HepG2 (cell line): ENCODE data around the gene SRP9. TPM values are rescaled to one million over a fixed set of nuclear protein-coding genes. Genes with fewer than 3 reads are reported as not detected.
A peak's percentile ranks its signal among the peaks of the same experiment; 100 is the strongest.

Experiments
- AKNA ChIP-seq: sonication (generic); formaldehyde crosslinking; IDR thresholded peaks from 2 replicates; pipeline ENCODE4 v1.4.0; 2020; ENCODE audit warnings: missing genetic modification reagents, borderline replicate concordance
- ARID2 ChIP-seq: sonication (generic); formaldehyde crosslinking; IDR thresholded peaks from 2 replicates; pipeline ENCODE4 v1.8.1; 2022; ENCODE audit warnings: mild to moderate bottlenecking, missing genetic modification reagents, borderline replicate concordance
- GATAD2A ChIP-seq: IDR thresholded peaks from 2 replicates; pipeline ENCODE4 v1.6.1; 2016
- IRF2 ChIP-seq: IDR thresholded peaks from 2 replicates; pipeline ENCODE4 v1.6.1; 2018; ENCODE audit warnings: missing genetic modification reagents, missing compliant biosample characterization
- MTERF4 ChIP-seq: sonication (generic); formaldehyde crosslinking; IDR thresholded peaks from 2 replicates; pipeline ENCODE4 v1.8.0; 2023; ENCODE audit warnings: mild to moderate bottlenecking, missing genetic modification reagents
- NFIB ChIP-seq: sonication (generic); formaldehyde crosslinking; IDR thresholded peaks from 2 replicates; pipeline ENCODE4 v1.9.0; 2021; ENCODE audit warnings: missing genetic modification reagents, mild to moderate bottlenecking, borderline replicate concordance
- NFIC ChIP-seq: IDR thresholded peaks from 2 replicates; pipeline ENCODE4 v1.6.1; 2012; ENCODE audit warnings: mild to moderate bottlenecking, low read length, inconsistent platforms
- NR2C2 ChIP-seq: sonication (generic); formaldehyde crosslinking; IDR thresholded peaks from 2 replicates; pipeline ENCODE4 v1.4.0; 2020; ENCODE audit warnings: missing genetic modification reagents, mild to moderate bottlenecking, moderate library complexity, borderline replicate concordance
- PHF8 ChIP-seq: sonication (generic); formaldehyde crosslinking; IDR thresholded peaks from 2 replicates; pipeline ENCODE4 v1.5.0; 2020; ENCODE audit warnings: missing genetic modification reagents
- TCF12 ChIP-seq, 2 experiments: fragments of 450-650 bp in 1 of 2; sonication (generic) in 1 of 2; formaldehyde crosslinking in 1 of 2; IDR thresholded peaks; 2 replicates each; pipeline versions ENCODE4 v1.6.1 to v1.8.0; 2017 to 2022; ENCODE audit warnings: antibody characterized with exemption in 1 of 2, mild to moderate bottlenecking in 1 of 2, missing genetic modification reagents in 1 of 2, moderate library complexity in 1 of 2
- ZBTB4 ChIP-seq: sonication (generic); formaldehyde crosslinking; IDR thresholded peaks from 2 replicates; pipeline ENCODE4 v1.4.0; 2020; ENCODE audit warnings: missing genetic modification reagents, mild to moderate bottlenecking, borderline replicate concordance
- ZNF253 ChIP-seq: sonication (generic); formaldehyde crosslinking; IDR thresholded peaks from 2 replicates; pipeline ENCODE4 v1.8.0; 2022; ENCODE audit warnings: mild to moderate bottlenecking, missing genetic modification reagents, borderline replicate concordance
- ZNF619 ChIP-seq: sonication (generic); formaldehyde crosslinking; IDR thresholded peaks from 2 replicates; pipeline ENCODE4 v1.4.0; 2020; ENCODE audit warnings: mild to moderate bottlenecking, missing genetic modification reagents
- ZNF773 ChIP-seq: sonication (generic); formaldehyde crosslinking; IDR thresholded peaks from 2 replicates; pipeline ENCODE4 v1.4.0; 2020; ENCODE audit warnings: missing genetic modification reagents, borderline replicate concordance
- ZSCAN31 ChIP-seq: sonication (generic); formaldehyde crosslinking; IDR thresholded peaks from 2 replicates; pipeline ENCODE4 v1.5.0; 2020; ENCODE audit warnings: low read depth, mild to moderate bottlenecking, missing genetic modification reagents
- ZSCAN5A ChIP-seq: sonication (generic); formaldehyde crosslinking; IDR thresholded peaks from 2 replicates; pipeline ENCODE4 v1.8.0; 2022; ENCODE audit warnings: mild to moderate bottlenecking, missing genetic modification reagents, borderline replicate concordance
- polyA plus RNA-seq, 8 experiments: library from polyadenylated mRNA; depleted of rRNA in 3 of 8; stranded (reverse) in 7 of 8; unstranded in 1 of 8; fragments of >200 nt; fragmentation: Illumina TruSeq in 4 of 8; extraction: Trizol in 4 of 8; gene quantifications; 2 replicates each; pipeline versions ENCODE4 v1.2.1 to v1.2.3, GENCODE V29; 2011 to 2016; ENCODE audit warnings: low read depth in 4 of 8, missing spikeins in 1 of 8, mixed read lengths in 1 of 8; ENCODE audit not compliant: insufficient read depth in 1 of 8
- total RNA-seq, 5 experiments: library from RNA; depleted of rRNA; stranded (reverse); fragments of >200 nt; fragmentation: Illumina TruSeq; extraction: Trizol; gene quantifications; 2 replicates each; pipeline ENCODE4 v1.2.3, GENCODE V29; 2016; ENCODE audit warnings: low read depth in 1 of 5

Gene SRP9
- total and polyA plus RNA-seq, 2 of the 13 experiments (the other 11 are each of a cell fraction or from before 2014, with no cell fraction given) = 251 to 307 TPM

- no peak for TF ChIP-seq AKNA
- TF ChIP-seq PHF8 (CRISPR knock-in tag) = no peak
- TF ChIP-seq TCF12 (IDR thresholded peaks at IDR 0.05) = no peak
- 0 out of 2 replicates have a peak, but pooled peaks have one; percentile 43 for TF ChIP-seq TCF12 (CRISPR knock-in tag; IDR thresholded peaks at IDR 0.05)
- TF ChIP-seq ZBTB4 (CRISPR knock-in tag) = 0 out of 2 replicates have a peak, but pooled peaks have one; percentile 36
- no peak for TF ChIP-seq MTERF4
- TF ChIP-seq ZSCAN5A = 0 out of 2 replicates have a peak, but pooled peaks have one; percentile 74
- TF ChIP-seq ZSCAN31 = no peak; the same call in 1 of the 2 replicates
- TF ChIP-seq GATAD2A (CRISPR knock-in tag) = peak; percentile 59
- TF ChIP-seq NFIB (CRISPR knock-in tag) = no peak
- TF ChIP-seq NR2C2 (CRISPR knock-in tag) = 0 out of 2 replicates have a peak, but pooled peaks have one; percentile 25
- no peak for TF ChIP-seq ZNF773 (CRISPR knock-in tag)
- 0 out of 2 replicates have a peak, but pooled peaks have one; percentile 60 for TF ChIP-seq NFIC
- TF ChIP-seq IRF2 (CRISPR knock-in tag) = peak; percentile 43; the same call in 1 of the 2 replicates
- TF ChIP-seq ARID2 = peak; percentile 78
- TF ChIP-seq ZNF619 (CRISPR knock-in tag) = no peak
- no peak for TF ChIP-seq ZNF253 (CRISPR knock-in tag)
Observed at GRCh38 chr1:225767634-225768540, 9.7 kb upstream of the SRP9 start (continued).
